ENCODE data around the gene DDX24. TPM values are rescaled to one million over a fixed set of nuclear protein-coding genes. Genes with fewer than 3 reads are reported as not detected.

Gene DDX24
- total RNA-seq, 1 experiment from 2014 or later, result 203 TPM

- peaks cover 24% of the 10 kb centered on the region for H3K4me1 ChIP-seq (ENCODE audit: insufficient read depth, low read length, poor library complexity, severe bottlenecking)
- peaks cover 38% of the 10 kb centered on the region for H3K36me3 ChIP-seq (ENCODE audit: insufficient read depth, low read length, poor library complexity, severe bottlenecking)
- intact Hi-C loops (cut with micrococcal nuclease; ENCODE audit: unreplicated experiment), result no loop called here
- TF ChIP-seq CTCF (conservative IDR thresholded peaks at IDR 0.05; ENCODE audit: low read depth, low read length) (no peak), EZH2 (IDR thresholded peaks at IDR 0.05; ENCODE audit: borderline replicate concordance, low read depth, low read length, poor library complexity, severe bottlenecking) (no peak)
- ChIA-PET CTCF (no interaction called here), POLR2A (ENCODE audit: low non-redundant PET) (no interaction called here)
- BruUV-seq (replicated peaks), result no TSS peak
- no peaks in the 10 kb centered on the region for H3K27me3 ChIP-seq (replicated peaks; ENCODE audit: insufficient read depth, low read depth, low read length, poor library complexity)
- no peak overlapping the region for H3K4me3 ChIP-seq (ENCODE audit: low read depth, low read length, poor library complexity, severe bottlenecking)
- DNase-seq (ENCODE audit: low spot score), result no peak
- no peak overlapping the region for H3K27ac ChIP-seq (ENCODE audit: low read depth, low read length, poor library complexity, severe bottlenecking)
- H3K9me3 ChIP-seq (ENCODE audit: low read depth, low read length, poor library complexity, severe bottlenecking), result no peaks in the 10 kb centered on the region
Observed at GRCh38 chr14:94046696-94047250, 34.2 kb downstream of the DDX24 start.

GRCh38 chr14:94045563-94046345 lies 35.2 kb downstream of the DDX24 start:
- Histone ChIP-seq H3K27ac (ENCODE audit: low read depth, low read length, poor library complexity, severe bottlenecking) (no peak overlapping the region), H3K9me3 (ENCODE audit: low read depth, low read length, poor library complexity, severe bottlenecking) (no peaks in the 10 kb centered on the region), H3K27me3 (replicated peaks; ENCODE audit: insufficient read depth, low read depth, low read length, poor library complexity) (no peaks in the 10 kb centered on the region), H3K4me3 (ENCODE audit: low read depth, low read length, poor library complexity, severe bottlenecking) (no peak overlapping the region), H3K36me3 (ENCODE audit: insufficient read depth, low read length, poor library complexity, severe bottlenecking) (peaks cover 30% of the 10 kb centered on the region), H3K4me1 (ENCODE audit: insufficient read depth, low read length, poor library complexity, severe bottlenecking) (peaks cover 18% of the 10 kb centered on the region)
- ChIA-PET POLR2A (ENCODE audit: low non-redundant PET) (no interaction called here), CTCF (no interaction called here)
- no TSS peak for BruUV-seq (replicated peaks)
- DNase-seq (ENCODE audit: low spot score), result no peak
- intact Hi-C loops (cut with micrococcal nuclease; ENCODE audit: unreplicated experiment), result no loop called here
- no peak for TF ChIP-seq CTCF (conservative IDR thresholded peaks at IDR 0.05; ENCODE audit: low read depth, low read length)
- no peak for TF ChIP-seq EZH2 (IDR thresholded peaks at IDR 0.05; ENCODE audit: borderline replicate concordance, low read depth, low read length, poor library complexity, severe bottlenecking)

DNA sequence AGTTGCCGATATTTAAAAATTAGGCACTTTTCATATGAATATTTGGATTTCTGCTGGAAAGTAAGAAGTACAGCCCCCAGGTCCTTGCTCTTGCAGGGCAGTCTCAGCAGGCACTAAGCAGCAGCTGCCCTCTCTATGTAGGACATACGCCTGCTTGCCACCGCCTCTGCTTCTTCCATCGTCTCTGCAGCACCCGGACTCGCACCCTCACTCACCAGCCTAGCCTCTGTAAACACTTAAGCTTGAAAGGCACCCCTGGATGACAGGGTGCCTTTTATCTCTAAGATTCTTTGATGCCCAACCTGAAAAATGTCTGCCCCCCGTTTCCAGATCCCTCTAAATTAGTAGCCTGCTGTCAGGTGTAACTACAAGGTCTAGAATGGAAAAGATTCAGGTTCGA lies 35.9 kb downstream of the DDX24 start:
- Histone ChIP-seq H3K4me1 (ENCODE audit: insufficient read depth, low read length, poor library complexity, severe bottlenecking) (peaks cover 18% of the 10 kb centered on the region), H3K9me3 (ENCODE audit: low read depth, low read length, poor library complexity, severe bottlenecking) (no peaks in the 10 kb centered on the region), H3K27ac (ENCODE audit: low read depth, low read length, poor library complexity, severe bottlenecking) (no peak overlapping the region), H3K27me3 (replicated peaks; ENCODE audit: insufficient read depth, low read depth, low read length, poor library complexity) (no peaks in the 10 kb centered on the region), H3K4me3 (ENCODE audit: low read depth, low read length, poor library complexity, severe bottlenecking) (no peak overlapping the region), H3K36me3 (ENCODE audit: insufficient read depth, low read length, poor library complexity, severe bottlenecking) (peaks cover 23% of the 10 kb centered on the region)
- CTCF ChIA-PET, result no interaction called here
- POLR2A ChIA-PET (ENCODE audit: low non-redundant PET), result interaction anchor here (0.6 kb wide), 1 partner anchor 135 kb away, joined by 6 read pairs; no protein-coding TSS in a partner anchor
- intact Hi-C loops (cut with micrococcal nuclease; ENCODE audit: unreplicated experiment), result no loop called here
- BruUV-seq (replicated peaks), result no TSS peak
- TF ChIP-seq EZH2 (IDR thresholded peaks at IDR 0.05; ENCODE audit: borderline replicate concordance, low read depth, low read length, poor library complexity, severe bottlenecking) (no peak), CTCF (conservative IDR thresholded peaks at IDR 0.05; ENCODE audit: low read depth, low read length) (no peak)
- DNase-seq (ENCODE audit: low spot score), result no peak

Measured in A673 (cell line).